Muscle layer of colon (tissue), 2 donors: ENCODE measurements around the gene SPATA46.

Experiments used
- H3K27ac ChIP-seq: one replicate; pipeline ENCODE4 v1.7.0; 2013; ENCODE audit warnings: low read depth, mild to moderate bottlenecking, low read length, moderate library complexity
- H3K27me3 ChIP-seq, 2 donors: one replicate each; pipeline ENCODE4 v1.7.0; 2013; ENCODE audit warnings: low read length in 2 of 2, mild to moderate bottlenecking in 2 of 2; ENCODE audit not compliant: insufficient read depth in 2 of 2, control insufficient read depth in 1 of 2
- H3K36me3 ChIP-seq: one replicate; pipeline ENCODE4 v1.7.0; 2013; ENCODE audit warnings: mild to moderate bottlenecking, low read length; ENCODE audit not compliant: insufficient read depth
- H3K4me1 ChIP-seq: one replicate; pipeline ENCODE4 v1.7.0; 2013; ENCODE audit warnings: mild to moderate bottlenecking, low read length; ENCODE audit not compliant: insufficient read depth
- H3K4me3 ChIP-seq, 2 donors: one replicate each; pipeline ENCODE4 v1.7.0; 2013; ENCODE audit warnings: low read length in 2 of 2, low read depth in 1 of 2, mild to moderate bottlenecking in 1 of 2, moderate library complexity in 1 of 2
- H3K9ac ChIP-seq: one replicate; pipeline ENCODE4 v1.7.0; 2013; ENCODE audit warnings: low read length
- H3K9me3 ChIP-seq: one replicate; pipeline ENCODE4 v1.7.0; 2013; ENCODE audit warnings: mild to moderate bottlenecking, low read length
- donor health status: abdominal sarcoma.
- donor health status: Adenocarcinoma of cecum.

SPATA46 gene

GRCh38 chr1:162347281-162347680 is 29.4 kb downstream of the SPATA46 start:
- Histone ChIP-seq H3K27me3 (no peaks in the 10 kb centered on the region), H3K27ac (no peak overlapping the region), H3K36me3 (no peaks in the 10 kb centered on the region), H3K9me3 (no peaks in the 10 kb centered on the region), H3K4me3 (no peak overlapping the region), H3K4me1 (no peaks in the 10 kb centered on the region), H3K9ac (no peak overlapping the region)

DNA sequence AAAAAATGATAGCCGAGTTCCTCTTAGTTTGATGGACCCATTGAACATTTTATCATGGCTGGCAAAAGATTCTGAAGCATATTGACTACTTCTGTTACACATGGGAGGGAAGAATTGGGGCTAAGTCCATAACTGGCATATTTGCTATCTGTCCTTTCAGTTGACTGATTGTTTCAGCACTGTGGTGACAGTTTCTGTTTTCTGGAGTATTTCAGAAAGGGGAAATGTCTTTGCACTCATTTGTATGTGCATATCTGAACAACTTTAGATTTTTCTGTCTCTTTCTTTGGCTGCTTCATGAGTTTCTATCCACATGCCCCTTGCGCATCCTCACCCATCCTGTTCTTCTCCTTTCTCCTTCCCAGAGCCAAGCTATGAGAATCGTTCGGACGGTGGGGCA is 33.2 kb downstream of the SPATA46 start:
- H3K36me3 ChIP-seq = no peaks in the 10 kb centered on the region
- no peak overlapping the region for H3K27ac ChIP-seq
- H3K4me1 ChIP-seq = no peaks in the 10 kb centered on the region
- H3K9me3 ChIP-seq = no peaks in the 10 kb centered on the region
- H3K9ac ChIP-seq = no peak overlapping the region
- H3K4me3 ChIP-seq = no peak overlapping the region
- H3K27me3 ChIP-seq = no peaks in the 10 kb centered on the region

DNA sequence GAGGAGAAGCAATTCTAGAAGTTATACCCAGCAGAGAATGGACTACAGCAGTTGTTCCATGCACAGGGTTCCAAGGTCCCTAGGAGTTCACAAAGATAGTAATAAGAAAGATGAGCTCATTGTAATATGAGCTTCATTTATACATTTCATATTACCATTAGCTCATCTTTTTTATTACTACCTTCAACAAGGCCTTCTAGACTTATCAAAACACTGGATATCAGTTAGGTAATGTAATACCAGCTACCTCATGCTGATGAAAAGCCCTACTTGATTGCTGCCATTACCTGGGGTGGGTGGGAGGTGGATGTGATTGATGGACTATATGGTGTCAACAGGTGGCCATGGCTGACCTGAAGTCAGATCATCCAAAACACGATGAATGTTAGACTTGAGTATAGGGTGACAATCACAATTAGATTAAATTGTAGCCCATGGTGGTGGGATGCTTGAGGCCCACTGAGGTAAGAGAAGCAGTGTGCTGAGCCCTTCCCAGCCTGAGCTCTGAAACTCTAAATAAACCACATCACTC is 34.1 kb downstream of the SPATA46 start:
- H3K9ac ChIP-seq = no peak overlapping the region
- no peaks in the 10 kb centered on the region for H3K4me1 ChIP-seq
- no peaks in the 10 kb centered on the region for H3K27me3 ChIP-seq
- no peaks in the 10 kb centered on the region for H3K36me3 ChIP-seq
- no peak overlapping the region for H3K4me3 ChIP-seq
- no peaks in the 10 kb centered on the region for H3K9me3 ChIP-seq
- H3K27ac ChIP-seq = no peak overlapping the region

- Histone ChIP-seq H3K9me3 (no peaks in the 10 kb centered on the region), H3K36me3 (no peaks in the 10 kb centered on the region), H3K27me3 (no peaks in the 10 kb centered on the region)
Measured at GRCh38 chr1:162336621-162337285, 39.9 kb downstream of the SPATA46 start.

GRCh38 chr1:162335126-162335525 is 41.5 kb downstream of the SPATA46 start:
- Histone ChIP-seq H3K36me3 (no peaks in the 10 kb centered on the region), H3K9me3 (no peaks in the 10 kb centered on the region), H3K4me3 (no peak overlapping the region), H3K4me1 (no peaks in the 10 kb centered on the region), H3K27me3 (no peaks in the 10 kb centered on the region), H3K9ac (no peak overlapping the region), H3K27ac (no peak overlapping the region)

More at GRCh38 chr1:162336621-162337285, 39.9 kb downstream of the SPATA46 start:
- Histone ChIP-seq H3K4me3 (no peak overlapping the region), H3K4me1 (no peaks in the 10 kb centered on the region), H3K9ac (no peak overlapping the region), H3K27ac (no peak overlapping the region)

DNA sequence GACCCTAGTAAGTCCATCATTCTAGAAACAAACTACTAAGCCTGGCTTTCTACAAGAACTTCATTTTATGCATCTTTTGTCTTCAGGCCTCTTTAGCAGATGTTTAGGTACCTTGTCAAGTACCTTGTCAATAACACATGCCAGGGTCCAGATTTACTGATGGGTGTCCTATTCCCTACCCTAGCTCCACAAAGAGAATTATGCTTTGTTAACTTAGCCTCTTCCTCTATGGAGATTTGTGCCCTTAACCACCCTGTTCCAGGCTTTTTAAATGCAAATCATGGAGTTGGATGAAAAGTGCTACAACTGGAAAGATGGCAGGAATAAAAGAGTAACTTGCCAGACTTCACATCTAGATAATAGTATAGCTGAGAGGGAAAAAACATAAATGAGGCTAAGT is 42.7 kb downstream of the SPATA46 start:
- Histone ChIP-seq H3K9ac (no peak overlapping the region), H3K9me3 (no peaks in the 10 kb centered on the region), H3K27me3 (no peaks in the 10 kb centered on the region), H3K4me3 (no peak overlapping the region), H3K4me1 (no peaks in the 10 kb centered on the region), H3K27ac (no peak overlapping the region), H3K36me3 (no peaks in the 10 kb centered on the region)

GRCh38 chr1:162329826-162330225 is 46.8 kb downstream of the SPATA46 start:
- Histone ChIP-seq H3K9me3 (no peaks in the 10 kb centered on the region), H3K36me3 (no peaks in the 10 kb centered on the region), H3K27me3 (no peaks in the 10 kb centered on the region), H3K27ac (no peak overlapping the region), H3K4me1 (no peaks in the 10 kb centered on the region), H3K9ac (no peak overlapping the region), H3K4me3 (no peak overlapping the region)

DNA sequence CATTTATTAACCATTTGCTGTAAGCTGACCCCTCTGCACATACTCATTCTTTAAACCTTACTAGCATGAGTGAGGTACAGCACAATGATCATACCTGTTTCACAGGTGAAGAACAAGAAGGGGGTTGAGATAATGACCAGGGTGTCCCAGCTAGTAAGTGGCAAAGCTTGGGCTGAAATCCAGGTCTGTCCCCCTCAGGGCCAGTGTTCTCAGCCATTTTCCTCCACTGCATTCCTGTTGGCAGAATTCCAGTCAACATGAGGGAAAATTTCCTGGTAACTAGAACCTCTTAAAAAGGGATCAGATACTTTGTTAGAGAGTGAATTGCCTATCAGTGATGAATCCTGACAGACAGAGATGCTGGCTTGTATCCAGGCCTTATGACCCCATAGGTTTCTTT is 48.1 kb downstream of the SPATA46 start:
- H3K4me3 ChIP-seq = no peak overlapping the region
- no peaks in the 10 kb centered on the region for H3K36me3 ChIP-seq
- no peaks in the 10 kb centered on the region for H3K27me3 ChIP-seq
- no peak overlapping the region for H3K9ac ChIP-seq
- H3K4me1 ChIP-seq = no peaks in the 10 kb centered on the region
- H3K9me3 ChIP-seq = no peaks in the 10 kb centered on the region
- H3K27ac ChIP-seq = no peak overlapping the region

- Histone ChIP-seq H3K27ac (no peak overlapping the region), H3K36me3 (no peaks in the 10 kb centered on the region), H3K4me3 (no peak overlapping the region)
Measured at GRCh38 chr1:162327788-162328165, 48.9 kb downstream of the SPATA46 start.

GRCh38 chr1:162327144-162327787 is 49.4 kb downstream of the SPATA46 start:
- H3K4me3 ChIP-seq = no peak overlapping the region
- no peaks in the 10 kb centered on the region for H3K36me3 ChIP-seq
- no peak overlapping the region for H3K9ac ChIP-seq
- H3K4me1 ChIP-seq = no peaks in the 10 kb centered on the region
- no peaks in the 10 kb centered on the region for H3K27me3 ChIP-seq
- no peak overlapping the region for H3K27ac ChIP-seq
- H3K9me3 ChIP-seq = no peaks in the 10 kb centered on the region

More at GRCh38 chr1:162327788-162328165, 48.9 kb downstream of the SPATA46 start:
- no peaks in the 10 kb centered on the region for H3K9me3 ChIP-seq
- no peaks in the 10 kb centered on the region for H3K4me1 ChIP-seq
- no peaks in the 10 kb centered on the region for H3K27me3 ChIP-seq
- H3K9ac ChIP-seq = no peak overlapping the region

DNA sequence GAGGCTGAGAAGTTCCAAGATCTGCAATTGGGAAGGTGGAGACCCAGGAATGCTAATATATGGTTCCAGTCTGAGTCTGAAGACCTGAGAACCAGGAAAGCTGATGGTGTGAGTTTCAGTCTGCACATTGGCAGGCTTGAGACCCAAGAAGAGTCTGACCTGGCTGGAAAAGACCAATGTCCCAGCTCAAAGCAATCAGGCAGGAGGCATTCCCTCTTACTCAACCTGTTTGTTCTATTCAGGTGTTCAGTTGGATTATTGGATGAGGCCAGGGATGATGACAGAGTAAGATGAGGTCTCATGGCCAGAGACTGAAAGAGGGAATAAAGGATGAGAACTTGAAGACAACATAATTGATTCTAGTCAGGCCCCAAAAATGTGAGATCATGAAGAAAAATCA is 50.1 kb downstream of the SPATA46 start:
- no peak overlapping the region for H3K4me3 ChIP-seq
- H3K4me1 ChIP-seq = no peaks in the 10 kb centered on the region
- no peaks in the 10 kb centered on the region for H3K9me3 ChIP-seq
- no peak overlapping the region for H3K27ac ChIP-seq
- no peak overlapping the region for H3K9ac ChIP-seq
- no peaks in the 10 kb centered on the region for H3K36me3 ChIP-seq
- H3K27me3 ChIP-seq = no peaks in the 10 kb centered on the region

- Histone ChIP-seq H3K9me3 (no peaks in the 10 kb centered on the region), H3K4me3 (no peak overlapping the region), H3K9ac (no peak overlapping the region), H3K27ac (no peak overlapping the region), H3K4me1 (no peaks in the 10 kb centered on the region), H3K27me3 (no peaks in the 10 kb centered on the region), H3K36me3 (no peaks in the 10 kb centered on the region)
Measured at GRCh38 chr1:162324396-162324795, 52.3 kb downstream of the SPATA46 start.
